Muscle of leg (tissue), 11 donors: ENCODE results near the gene NFATC2IP. TPM values are rescaled to one million over a fixed set of nuclear protein-coding genes. Genes with fewer than 3 reads are reported as not detected.
"Not testable (repeated sequence)": the region's sequence is repeated elsewhere in the genome, so short reads cannot be mapped to it uniquely, and the experiment has no call there.

Experiments
- DNase-seq: peaks from one replicate; pipeline ENCODE4 v3.0.0; 2013
- H3K27ac ChIP-seq: one replicate; pipeline ENCODE4 v1.5.1; 2013; ENCODE audit warnings: mild to moderate bottlenecking, low read length, control low read depth
- H3K27me3 ChIP-seq: one replicate; pipeline ENCODE4 v1.6.1; 2013; ENCODE audit warnings: low read length; ENCODE audit not compliant: control insufficient read depth, insufficient read depth
- H3K36me3 ChIP-seq: one replicate; pipeline ENCODE4 v1.6.1; 2013; ENCODE audit warnings: low read length; ENCODE audit not compliant: control insufficient read depth, insufficient read depth
- H3K4me1 ChIP-seq: one replicate; pipeline ENCODE4 v1.6.1; 2013; ENCODE audit warnings: low read length; ENCODE audit not compliant: control insufficient read depth, insufficient read depth
- H3K4me3 ChIP-seq: one replicate; pipeline ENCODE4 v1.5.1; 2013; ENCODE audit warnings: low read length, control low read depth
- H3K9me3 ChIP-seq: replicated peaks from 2 replicates; pipeline ENCODE4 v1.6.1; 2013; ENCODE audit warnings: low read depth, low read length; ENCODE audit not compliant: control insufficient read depth
- WGBS: methylation state at CpG from one replicate; pipeline ENCODE4 v1.1.5; 2013; ENCODE audit warnings: missing lambda C conversion rate; ENCODE audit not compliant: insufficient coverage; 5-methylcytosine and 5-hydroxymethylcytosine counted together
- polyA plus RNA-seq, 8 donors: library from polyadenylated mRNA; unstranded; fragments of 120-200 nt; gene quantifications; one replicate each; pipeline versions ENCODE4 v1.2.1 to v1.2.3, GENCODE V29; 2013; ENCODE audit warnings: inconsistent platforms in 1 of 8, low replicate concordance in 1 of 8; ENCODE audit not compliant: insufficient read length in 8 of 8, insufficient read depth in 1 of 8
- total RNA-seq: library from RNA; stranded (reverse); fragments of 120-200 nt; gene quantifications from one replicate; pipeline ENCODE4 v1.2.4, GENCODE V29; 2013

The NFATC2IP gene
- total and polyA plus RNA-seq, 9 donors, result 12.7 to 35.8 (median 18.4) TPM

DNA sequence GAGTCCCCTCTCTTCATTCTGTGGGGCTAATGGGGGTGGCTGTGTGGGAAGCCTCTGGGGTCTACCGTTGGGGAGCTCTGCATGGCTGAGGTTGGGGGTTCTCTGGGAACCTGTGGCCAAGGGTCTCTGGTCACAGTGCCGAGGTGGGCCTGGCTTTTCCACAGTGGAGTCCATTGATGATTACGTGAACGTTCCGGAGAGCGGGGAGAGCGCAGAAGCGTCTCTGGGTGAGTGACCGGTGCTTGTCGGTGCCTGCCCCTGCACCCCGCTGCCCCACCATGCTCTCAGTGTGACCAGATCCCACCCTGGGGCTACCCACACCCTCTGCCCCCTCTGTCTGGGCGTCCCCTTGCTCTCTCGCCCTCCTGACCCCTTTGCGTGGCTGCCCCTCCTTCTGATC lies 38.6 kb downstream of the NFATC2IP start:
- WGBS, result 96% methylated on average over 14 of the region's 14 CpGs
- DNase-seq, result no peak
- Histone ChIP-seq H3K4me3 (no peak overlapping the region), H3K27ac (no peak overlapping the region), H3K4me1 (no peaks in the 10 kb centered on the region), H3K9me3 (peaks cover 10% of the 10 kb centered on the region), H3K27me3 (no peaks in the 10 kb centered on the region), H3K36me3 (peaks cover 22% of the 10 kb centered on the region)

DNA sequence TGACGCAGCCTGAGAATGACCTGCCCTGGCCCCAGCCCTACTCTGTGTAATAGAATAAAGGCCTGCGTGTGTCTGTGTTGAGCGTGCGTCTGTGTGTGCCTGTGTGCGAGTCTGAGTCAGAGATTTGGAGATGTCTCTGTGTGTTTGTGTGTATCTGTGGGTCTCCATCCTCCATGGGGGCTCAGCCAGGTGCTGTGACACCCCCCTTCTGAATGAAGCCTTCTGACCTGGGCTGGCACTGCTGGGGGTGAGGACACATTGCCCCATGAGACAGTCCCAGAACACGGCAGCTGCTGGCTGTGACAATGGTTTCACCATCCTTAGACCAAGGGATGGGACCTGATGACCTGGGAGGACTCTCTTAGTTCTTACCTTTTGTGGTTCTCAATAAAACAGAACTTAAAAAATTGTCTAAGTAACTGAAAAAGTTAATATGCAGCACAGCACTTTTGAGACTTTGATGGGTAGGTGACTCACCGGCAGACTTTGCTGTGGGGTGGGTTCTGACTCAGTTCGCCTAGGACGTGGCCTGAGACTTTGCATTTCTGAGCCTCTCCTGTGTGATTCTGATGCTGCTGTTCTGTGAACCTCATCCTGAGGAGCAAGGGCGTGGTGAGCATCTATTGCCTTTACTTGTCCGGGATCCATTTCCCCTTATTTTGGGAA lies 39.8 kb downstream of the NFATC2IP start:
- no peaks in the 10 kb centered on the region for H3K4me1 ChIP-seq
- WGBS, result 90% methylated on average over 7 of the region's 11 CpGs
- H3K36me3 ChIP-seq, result peaks cover 22% of the 10 kb centered on the region
- H3K27ac ChIP-seq, result no peak overlapping the region
- peaks cover 10% of the 10 kb centered on the region for H3K9me3 ChIP-seq
- no peak for DNase-seq
- no peaks in the 10 kb centered on the region for H3K27me3 ChIP-seq
- H3K4me3 ChIP-seq, result no peak overlapping the region

DNA sequence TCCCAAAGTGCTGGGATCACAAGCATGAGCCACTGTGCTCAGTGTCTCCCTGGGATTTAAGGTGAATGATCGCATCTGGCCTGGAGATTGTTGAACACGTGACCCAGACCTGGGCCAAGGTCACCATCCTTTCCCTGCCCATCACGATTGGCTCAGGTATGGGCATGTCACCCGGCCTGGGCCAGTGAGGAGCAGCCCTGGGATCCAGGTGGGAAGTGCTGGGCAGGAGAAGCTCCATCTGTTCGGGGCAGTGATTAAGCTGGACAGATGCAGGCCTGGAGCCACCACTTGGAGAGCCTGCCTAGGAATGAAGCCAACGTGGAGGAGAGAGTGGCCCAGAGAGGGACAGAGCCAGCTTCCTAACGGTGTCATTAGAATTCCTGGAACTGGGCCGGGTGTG lies 41.0 kb downstream of the NFATC2IP start:
- no peaks in the 10 kb centered on the region for H3K27me3 ChIP-seq
- peaks cover 15% of the 10 kb centered on the region for H3K36me3 ChIP-seq
- no peaks in the 10 kb centered on the region for H3K4me1 ChIP-seq
- DNase-seq, result no peak
- WGBS, result 64% methylated on average over 6 of the region's 8 CpGs
- no peak overlapping the region for H3K27ac ChIP-seq
- no peak overlapping the region for H3K4me3 ChIP-seq
- peaks cover 8% of the 10 kb centered on the region for H3K9me3 ChIP-seq

DNA sequence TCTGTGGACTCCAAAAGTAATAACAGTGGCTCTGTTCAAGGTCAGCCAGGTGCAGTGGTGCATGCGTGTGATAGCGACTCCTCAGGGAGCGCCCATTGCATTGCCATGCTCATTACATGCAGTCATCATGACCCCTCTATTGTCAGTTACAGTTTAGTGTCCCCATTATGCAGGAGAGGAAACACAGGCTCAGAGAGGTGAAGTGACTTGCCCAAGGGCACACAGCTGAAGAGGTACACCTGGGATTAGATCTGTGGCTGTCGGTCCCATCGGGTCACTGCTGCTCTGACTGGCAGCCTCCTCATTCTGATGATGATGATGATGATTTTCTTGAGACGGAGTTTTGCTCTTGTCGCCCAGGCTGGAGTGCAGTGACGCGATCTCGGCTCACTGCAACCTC lies 41.8 kb downstream of the NFATC2IP start:
- H3K27me3 ChIP-seq, result no peaks in the 10 kb centered on the region
- no peak overlapping the region for H3K27ac ChIP-seq
- H3K9me3 ChIP-seq, result no peaks in the 10 kb centered on the region
- no peaks in the 10 kb centered on the region for H3K4me1 ChIP-seq
- 83% methylated on average over 3 of the region's 10 CpGs for WGBS
- peaks cover 7% of the 10 kb centered on the region for H3K36me3 ChIP-seq
- no peak overlapping the region for H3K4me3 ChIP-seq
- DNase-seq, result no peak

DNA sequence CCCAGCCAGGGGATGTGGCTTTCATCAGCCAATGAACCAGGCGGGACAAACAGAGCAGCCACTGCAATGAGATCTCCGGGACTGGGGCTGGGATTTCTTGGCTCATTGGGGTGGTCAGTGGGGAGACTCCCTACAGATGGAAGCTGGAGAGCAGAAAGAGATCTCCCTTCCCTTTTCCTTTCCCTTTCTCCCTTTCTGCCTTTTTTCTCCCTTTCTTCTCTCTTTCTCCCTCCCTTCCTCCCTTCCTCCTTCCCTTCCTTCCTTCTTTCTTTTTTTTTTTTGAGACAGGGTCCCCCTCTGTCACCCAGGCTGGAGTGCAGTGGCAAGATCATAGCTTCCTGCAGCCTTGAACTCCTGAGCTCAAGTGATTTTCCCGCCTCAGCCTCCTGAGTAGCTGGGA lies 48.1 kb downstream of the NFATC2IP start:
- H3K4me3 ChIP-seq, result no peak overlapping the region
- no CpG with 5 or more reads among the region's 3 CpGs for WGBS
- H3K4me1 ChIP-seq, result no peaks in the 10 kb centered on the region
- H3K9me3 ChIP-seq, result no peaks in the 10 kb centered on the region
- H3K36me3 ChIP-seq, result no peaks in the 10 kb centered on the region
- H3K27ac ChIP-seq, result no peak overlapping the region
- DNase-seq, result no peak
- peaks cover 3% of the 10 kb centered on the region for H3K27me3 ChIP-seq

DNA sequence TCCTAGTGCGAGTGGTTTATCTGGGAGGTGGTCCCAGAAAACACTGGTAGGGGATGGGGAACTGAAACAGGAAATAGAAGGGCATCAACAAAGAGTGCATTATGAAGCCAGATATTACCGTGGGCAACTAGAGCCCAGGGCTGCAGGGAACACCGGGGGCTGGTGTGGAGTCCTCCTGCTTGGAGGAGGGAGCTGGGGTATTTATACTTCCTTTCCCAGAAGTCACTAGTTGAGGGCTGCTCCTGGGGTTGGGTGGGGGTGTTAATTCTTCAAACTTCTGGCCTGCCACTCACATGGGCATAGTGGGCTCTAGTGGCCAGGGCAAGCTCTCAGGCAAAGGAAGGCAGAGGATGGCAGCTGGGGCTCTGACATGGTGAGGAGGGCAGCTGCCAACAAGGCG lies 48.8 kb downstream of the NFATC2IP start:
- no peak for DNase-seq
- peaks cover 3% of the 10 kb centered on the region for H3K27me3 ChIP-seq
- no peaks in the 10 kb centered on the region for H3K36me3 ChIP-seq
- H3K4me3 ChIP-seq, result no peak overlapping the region
- 69% methylated on average over 4 of the region's 4 CpGs for WGBS
- no peak overlapping the region for H3K27ac ChIP-seq
- no peaks in the 10 kb centered on the region for H3K4me1 ChIP-seq
- H3K9me3 ChIP-seq, result no peaks in the 10 kb centered on the region

DNA sequence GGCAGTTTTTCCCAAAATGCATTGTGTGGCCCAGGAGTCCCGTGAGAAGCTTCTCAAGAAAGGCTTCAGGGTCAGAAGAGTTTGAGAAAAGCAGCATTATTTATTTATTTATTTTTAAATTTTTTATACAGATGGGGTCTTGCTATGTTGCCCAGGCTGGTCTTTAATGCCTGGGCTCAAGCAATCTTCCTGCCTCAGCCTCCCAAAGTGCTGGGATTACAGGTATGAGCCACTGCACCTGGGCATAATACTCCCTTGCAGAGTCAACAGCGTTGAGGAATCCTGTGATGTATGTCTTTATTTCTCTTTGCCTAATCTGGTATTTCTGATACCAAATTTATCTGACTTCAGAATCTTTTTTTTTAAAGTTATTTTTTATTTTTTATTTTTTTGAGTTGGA lies 49.3 kb downstream of the NFATC2IP start:
- no peak for DNase-seq
- WGBS, result no CpG with 5 or more reads among the region's 2 CpGs
- no peak overlapping the region for H3K27ac ChIP-seq
- H3K27me3 ChIP-seq, result peaks cover 3% of the 10 kb centered on the region
- H3K4me1 ChIP-seq, result no peaks in the 10 kb centered on the region
- H3K9me3 ChIP-seq, result no peaks in the 10 kb centered on the region
- H3K36me3 ChIP-seq, result no peaks in the 10 kb centered on the region
- H3K4me3 ChIP-seq, result no peak overlapping the region

DNA sequence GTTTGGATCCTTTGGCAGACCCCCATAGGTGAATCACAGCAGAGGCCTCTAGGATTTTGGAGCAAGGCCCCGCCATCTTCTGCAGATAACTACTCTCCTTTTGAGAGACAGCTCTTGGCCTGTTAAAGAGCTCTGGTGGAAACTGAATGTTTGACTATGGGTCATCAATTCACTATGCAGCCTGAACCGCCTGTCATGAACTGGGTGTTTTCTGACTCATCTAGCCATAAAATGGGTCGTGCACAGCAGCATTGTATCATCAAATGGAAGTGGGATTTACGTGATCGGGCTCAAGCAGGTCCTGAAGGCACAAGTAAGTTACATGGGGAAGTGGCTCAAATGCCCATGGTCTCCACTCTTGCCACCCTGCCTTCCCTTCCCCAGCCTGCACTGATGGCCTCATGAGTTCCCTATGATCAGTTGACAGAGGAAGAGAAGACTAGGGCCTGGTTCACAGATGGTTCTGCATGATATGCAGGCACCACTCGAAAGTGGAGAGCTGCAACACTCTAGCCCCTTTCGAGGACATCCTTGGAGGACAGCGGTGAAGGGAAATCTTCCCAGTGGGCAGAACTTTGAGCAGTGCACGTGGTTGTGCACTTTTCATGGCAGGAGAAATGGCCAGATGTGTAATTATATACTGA lies 53.9 kb downstream of the NFATC2IP start:
- not testable (repeated sequence) for H3K27me3 ChIP-seq, H3K27ac ChIP-seq, H3K4me1 ChIP-seq, H3K4me3 ChIP-seq, H3K36me3 ChIP-seq, DNase-seq, H3K9me3 ChIP-seq
- 75% methylated on average over 7 of the region's 9 CpGs for WGBS

DNA sequence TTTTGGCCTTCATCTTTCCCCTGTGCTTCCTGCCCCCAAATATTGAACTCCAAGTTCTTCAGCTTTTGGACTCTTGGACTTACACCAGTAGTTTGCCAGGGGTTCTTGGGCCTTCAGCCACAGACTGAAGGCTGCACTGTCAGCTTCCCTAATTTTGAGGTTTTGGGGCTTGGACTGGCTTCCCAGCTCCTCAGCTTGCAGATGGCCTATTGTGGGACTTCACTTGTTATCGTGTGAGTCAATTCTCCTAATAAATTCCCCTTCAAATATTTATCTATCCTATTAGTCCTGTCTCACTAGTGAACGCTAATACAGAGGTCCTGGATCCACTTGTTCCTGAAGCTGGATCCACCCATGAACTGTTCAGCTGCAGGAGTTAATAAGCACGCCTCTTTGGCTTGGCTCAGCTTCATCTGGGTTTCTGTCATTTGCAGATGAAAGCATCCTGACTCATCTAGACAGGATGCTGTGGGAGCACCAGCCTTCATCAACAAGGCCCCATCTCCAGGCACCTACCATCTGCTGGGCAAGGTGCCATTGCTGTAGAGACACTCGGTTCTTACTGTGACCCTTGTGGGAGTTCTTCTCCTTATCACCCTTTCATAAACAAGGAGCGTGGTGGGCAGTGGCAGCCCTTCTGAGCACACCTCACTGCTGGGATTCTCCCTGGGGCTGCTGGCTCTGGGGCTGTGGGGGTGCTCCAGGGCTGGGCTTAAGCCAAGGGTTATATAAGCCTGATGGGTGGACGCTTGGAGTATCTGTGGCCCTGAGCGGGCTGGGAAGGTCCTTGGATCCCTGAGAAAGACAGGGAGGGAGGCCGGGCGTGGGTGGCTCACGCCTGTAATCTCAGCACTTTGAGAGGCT lies 57.2 kb downstream of the NFATC2IP start:
- Histone ChIP-seq H3K27me3 (no peaks in the 10 kb centered on the region), H3K27ac (no peak overlapping the region), H3K4me1 (no peaks in the 10 kb centered on the region), H3K36me3 (no peaks in the 10 kb centered on the region), H3K9me3 (no peaks in the 10 kb centered on the region), H3K4me3 (no peak overlapping the region)
- 79% methylated on average over 7 of the region's 10 CpGs for WGBS
- DNase-seq, result no peak

DNA sequence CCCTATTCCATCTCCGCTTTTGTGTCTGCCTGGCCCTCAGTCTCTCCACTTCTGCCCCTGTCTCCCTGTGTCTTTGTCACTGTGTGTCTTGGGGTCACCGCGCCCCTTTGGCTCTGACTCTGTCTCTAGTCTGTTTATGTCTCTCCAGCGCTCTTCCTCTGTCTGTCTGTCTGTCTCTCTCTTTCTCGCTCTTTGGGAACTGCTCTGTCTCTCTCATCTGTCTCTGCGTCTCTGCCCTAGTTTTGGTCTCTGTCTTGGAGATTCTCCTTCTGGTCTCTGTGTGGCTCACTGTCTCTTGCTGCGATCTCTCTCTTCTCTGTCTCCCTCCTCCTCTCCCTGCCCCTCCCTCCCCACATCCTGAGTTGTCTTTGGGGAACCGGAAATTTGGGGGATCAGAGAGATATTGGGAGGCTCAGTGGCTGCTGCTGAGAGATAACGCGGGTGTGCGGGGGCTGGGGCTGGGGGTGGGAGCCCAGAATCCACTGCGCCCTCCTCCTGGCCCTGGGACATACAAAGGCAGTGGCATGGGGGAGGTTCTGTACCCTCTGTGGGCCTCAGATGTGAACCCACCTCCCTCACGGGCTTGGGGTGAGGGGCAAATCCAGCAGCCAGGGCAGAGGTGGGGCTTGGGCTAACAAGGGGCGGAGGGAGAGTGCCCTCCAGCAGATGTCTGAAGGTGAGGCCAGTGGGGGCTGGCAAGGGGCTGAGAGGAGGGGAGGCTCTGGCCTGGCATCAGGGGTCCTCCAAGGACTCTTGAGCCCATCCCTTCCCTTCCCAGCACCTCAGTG lies 58.5 kb downstream of the NFATC2IP start:
- no peaks in the 10 kb centered on the region for H3K36me3 ChIP-seq
- H3K4me3 ChIP-seq, result no peak overlapping the region
- 87% methylated on average over 6 of the region's 14 CpGs for WGBS
- H3K27me3 ChIP-seq, result no peaks in the 10 kb centered on the region
- no peaks in the 10 kb centered on the region for H3K4me1 ChIP-seq
- no peak for DNase-seq
- no peak overlapping the region for H3K27ac ChIP-seq
- no peaks in the 10 kb centered on the region for H3K9me3 ChIP-seq
